T-helper 17 cell (primary cell): ENCODE results near the gene MITD1. TPM values are rescaled to one million over a fixed set of nuclear protein-coding genes. Genes with fewer than 3 reads are reported as not detected.
"Not testable (repeated sequence)": the region's sequence is repeated elsewhere in the genome, so short reads cannot be mapped to it uniquely, and the experiment has no call there.

Experiments used
- ATAC-seq: fragments of 150-1000 bp; cut with Tn5 transposase; 2 replicates; pipeline ENCODE4 v1.10.0; 2021; ENCODE audit warnings: mild to moderate bottlenecking, moderate library complexity
- DNase-seq, 3 donors: peaks; one replicate each; pipeline versions ENCODE4 v3.0.0 to v3.0.0-alpha.2; 2020 to 2021
- H3K9me3 ChIP-seq: one replicate; pipeline ENCODE4 v1.7.0; 2013; ENCODE audit warnings: low read length, mild to moderate bottlenecking; ENCODE audit not compliant: control insufficient read depth, poor library complexity, severe bottlenecking
- H3K27ac Mint-ChIP-seq: one replicate; pipeline ENCODE4 v1.8.0; 2022; ENCODE audit warnings: mild to moderate bottlenecking, moderate library complexity, mixed read lengths
- H3K27me3 Mint-ChIP-seq: one replicate; pipeline ENCODE4 v1.8.0; 2022; ENCODE audit warnings: mixed read lengths
- H3K36me3 Mint-ChIP-seq: one replicate; pipeline ENCODE4 v1.8.0; 2022; ENCODE audit warnings: low read depth, mixed read lengths
- H3K4me1 Mint-ChIP-seq: one replicate; pipeline ENCODE4 v1.8.0; 2022; ENCODE audit warnings: mild to moderate bottlenecking, mixed read lengths
- H3K4me3 Mint-ChIP-seq: one replicate; pipeline ENCODE4 v1.8.0; 2022; ENCODE audit warnings: mild to moderate bottlenecking, moderate library complexity, mixed read lengths
- total RNA-seq, 4 donors: library from RNA in 2 of 4; stranded (reverse) in 2 of 4; gene quantifications; one replicate each; pipeline ENCODE4 v1.2.3 and lab custom pipeline; 2022 to 2026

The MITD1 gene
- total RNA-seq (10 to 100 TPM; 24.5 to 26.4 TPM), total RNA-seq (lab: John Stamatoyannopoulos, UW) (23.9 to 65.1 reads per million in 2 donors)

DNA sequence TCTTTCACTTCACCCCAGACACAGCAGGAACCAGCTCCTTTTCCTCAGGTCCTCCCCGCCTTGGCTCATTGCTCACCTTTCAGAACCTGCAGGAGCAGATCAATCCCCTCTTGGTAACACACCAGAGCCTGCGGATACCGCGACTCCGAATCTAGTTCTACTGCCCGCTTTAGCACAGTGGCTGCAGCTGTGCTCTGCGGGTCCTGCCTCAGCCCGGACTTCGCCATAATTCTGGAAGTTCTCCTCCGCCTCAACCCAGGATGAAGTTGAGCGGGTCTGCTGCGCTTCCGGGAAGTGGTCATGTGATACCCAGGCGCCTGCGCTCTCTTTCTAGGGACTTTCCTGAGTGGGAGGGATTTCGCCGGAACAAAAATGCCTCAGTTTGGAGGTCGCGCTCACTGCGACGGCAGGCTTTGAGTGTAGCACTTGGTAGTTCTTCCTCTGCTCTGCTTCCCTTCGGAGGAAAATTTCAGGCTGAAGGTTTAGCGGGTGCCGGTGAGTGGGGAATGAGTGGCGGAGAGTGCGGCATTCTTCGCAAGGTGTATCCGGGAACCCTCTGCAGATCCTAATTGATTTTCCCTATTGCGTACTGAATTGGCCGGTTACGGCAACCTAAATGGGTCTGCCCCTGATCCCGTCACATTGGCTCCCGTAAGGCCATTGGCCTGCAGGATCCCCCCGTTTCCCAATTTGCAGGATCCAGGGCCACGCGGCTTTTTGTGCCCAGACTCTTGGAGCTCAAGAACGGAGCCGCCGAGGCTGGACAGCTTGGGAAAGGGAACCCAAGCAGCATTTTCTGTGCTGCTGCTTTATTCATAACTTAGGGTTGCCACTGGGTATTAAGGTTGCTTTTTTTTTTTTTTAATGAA is at the start of gene MITD1, which contains the start of gene MRPL30:
TSS of gene MITD1 (minus strand) at position 304 of the 869 bp plus-strand sequence. CDS start at position 227, 77 bp downstream.
TSS of gene MRPL30 (plus strand) at position 430 of the 869 bp plus-strand sequence. CDS start 5,020 bp downstream, outside the sequence.
- DNase-seq (peak; percentile 75 to 85 (median 83)), ATAC-seq (peak; percentile 96)
- Mint-ChIP-seq H3K27me3 (no peaks in the 10 kb centered on the region), H3K4me3 (peak within 1 kb of the TSS; percentile 100), H3K4me1 (peaks cover 41% of the 10 kb centered on the region), H3K36me3 (peaks cover 7% of the 10 kb centered on the region), H3K27ac (peak within 1 kb of the TSS; percentile 100)
- H3K9me3 ChIP-seq, result no peaks in the 10 kb centered on the region

DNA sequence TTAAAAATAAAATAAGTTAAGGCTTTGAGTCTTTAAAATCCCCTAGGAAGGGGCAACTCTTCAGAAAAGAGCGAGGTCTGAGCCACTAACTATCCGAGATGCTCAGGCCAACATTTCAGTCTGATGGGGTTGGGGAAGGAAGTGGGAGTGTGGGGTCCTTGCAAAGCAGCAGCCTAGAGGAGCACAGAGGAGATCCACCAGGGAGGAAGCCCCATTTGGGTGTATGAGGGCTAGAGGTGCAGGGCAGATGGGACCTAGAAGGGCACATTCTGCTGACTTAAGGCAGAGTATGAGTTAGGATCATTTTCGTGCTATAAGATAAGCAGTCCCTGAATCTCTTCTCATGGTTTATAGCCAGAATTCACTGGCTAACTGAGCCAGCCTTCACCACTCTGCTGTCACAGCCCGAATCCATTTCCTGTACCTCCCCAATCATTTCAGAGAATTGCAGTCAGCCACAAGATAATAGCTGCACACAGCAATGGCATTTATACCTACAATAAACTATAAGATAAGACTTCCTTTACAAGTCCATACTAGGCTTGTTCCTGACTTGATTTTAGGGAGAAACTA is 37.2 kb upstream of the MITD1 start:
- H3K27ac Mint-ChIP-seq, result no peak overlapping the region
- H3K27me3 Mint-ChIP-seq, result no peaks in the 10 kb centered on the region
- H3K4me3 Mint-ChIP-seq, result no peak overlapping the region
- H3K4me1 Mint-ChIP-seq, result no peaks in the 10 kb centered on the region
- H3K36me3 Mint-ChIP-seq, result peaks cover 7% of the 10 kb centered on the region
- no peak for DNase-seq
- ATAC-seq, result no peak
- H3K9me3 ChIP-seq, result no peaks in the 10 kb centered on the region

DNA sequence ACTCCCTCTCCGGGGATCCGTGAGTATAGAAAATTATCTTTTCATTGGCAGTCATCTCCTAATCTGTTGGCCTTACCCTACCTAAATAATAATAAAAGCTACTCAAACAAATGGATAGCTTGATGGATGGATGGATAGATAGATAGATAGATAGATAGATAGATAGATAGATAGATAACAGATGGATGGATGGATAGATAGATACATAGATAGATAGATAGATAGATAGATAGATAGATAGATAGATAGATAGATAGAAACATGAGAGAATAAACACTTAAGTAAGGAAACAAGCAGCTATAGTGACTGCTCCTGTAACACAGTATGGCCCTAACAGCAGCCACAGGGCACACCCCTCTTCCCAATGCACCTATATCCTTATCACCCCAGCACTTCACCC is 35.2 kb upstream of the MITD1 start:
- DNase-seq (no peak), ATAC-seq (no peak)
- Mint-ChIP-seq H3K27me3 (no peaks in the 10 kb centered on the region), H3K27ac (no peak overlapping the region), H3K36me3 (peaks cover 6% of the 10 kb centered on the region), H3K4me3 (no peak overlapping the region), H3K4me1 (no peaks in the 10 kb centered on the region)
- H3K9me3 ChIP-seq, result no peaks in the 10 kb centered on the region

DNA sequence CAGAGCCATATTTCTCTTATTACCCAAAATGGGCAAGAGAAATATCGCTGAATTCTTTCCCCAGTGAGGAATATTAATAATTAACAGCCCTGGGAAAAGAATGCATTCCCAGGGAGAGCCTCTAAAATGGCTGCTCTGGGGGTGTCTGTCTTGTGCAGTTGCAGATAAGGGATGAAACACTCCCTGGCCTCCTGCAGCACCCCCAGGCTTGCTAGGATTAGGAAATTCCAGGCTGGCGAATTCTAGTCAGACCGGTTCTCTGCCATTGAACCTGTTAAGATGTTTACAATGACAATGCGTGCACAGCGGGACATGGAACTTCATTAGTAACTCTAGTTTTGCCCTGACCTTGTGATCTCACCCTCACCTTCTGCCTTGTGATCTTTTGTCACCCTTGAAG is 24.6 kb upstream of the MITD1 start:
- DNase-seq, result no peak
- no peak for ATAC-seq
- H3K27ac Mint-ChIP-seq, result no peak overlapping the region
- H3K27me3 Mint-ChIP-seq, result no peaks in the 10 kb centered on the region
- H3K4me1 Mint-ChIP-seq, result peaks cover 6% of the 10 kb centered on the region
- H3K9me3 ChIP-seq, result no peaks in the 10 kb centered on the region
- H3K4me3 Mint-ChIP-seq, result no peak overlapping the region
- H3K36me3 Mint-ChIP-seq, result peaks cover 6% of the 10 kb centered on the region

DNA sequence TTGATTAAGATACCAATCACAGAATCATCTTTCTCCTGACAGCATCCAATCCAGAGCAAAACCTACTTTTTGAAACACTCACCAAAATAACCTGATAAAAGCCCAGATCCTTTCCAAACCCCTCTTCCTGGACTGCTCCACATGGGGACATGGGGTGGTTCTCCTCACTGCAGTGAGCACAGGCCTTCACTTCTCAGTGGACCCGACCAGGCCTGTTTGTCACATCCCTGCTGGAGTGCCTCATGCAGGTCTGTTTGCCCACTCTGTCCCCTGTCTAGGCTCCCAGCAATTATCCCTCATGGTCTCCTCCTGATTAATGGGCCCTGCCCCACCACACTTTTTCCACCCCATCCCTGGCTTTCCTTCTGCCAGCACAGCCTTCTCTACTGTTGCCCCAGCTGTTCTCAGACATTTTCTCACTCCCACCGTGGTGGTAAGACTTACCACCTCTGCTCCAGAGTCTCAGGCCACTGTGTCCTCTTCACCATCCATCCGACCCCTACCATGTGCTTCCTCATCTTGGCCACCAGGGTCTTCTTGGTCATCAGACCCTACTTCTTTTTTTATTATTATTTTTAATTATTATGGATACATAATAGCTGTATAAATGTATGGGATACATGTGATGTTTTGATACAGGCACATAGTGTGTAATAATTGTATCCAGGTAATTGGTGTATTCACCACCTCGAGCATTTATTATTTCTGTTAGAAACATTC is 21.3 kb upstream of the MITD1 start:
- H3K9me3 ChIP-seq, result no peaks in the 10 kb centered on the region
- Mint-ChIP-seq H3K4me3 (no peak overlapping the region), H3K36me3 (peaks cover 2% of the 10 kb centered on the region), H3K27ac (peak overlapping the region; percentile 10), H3K4me1 (peaks cover 8% of the 10 kb centered on the region), H3K27me3 (no peaks in the 10 kb centered on the region)
- DNase-seq, result no peak
- ATAC-seq, result no peak

DNA sequence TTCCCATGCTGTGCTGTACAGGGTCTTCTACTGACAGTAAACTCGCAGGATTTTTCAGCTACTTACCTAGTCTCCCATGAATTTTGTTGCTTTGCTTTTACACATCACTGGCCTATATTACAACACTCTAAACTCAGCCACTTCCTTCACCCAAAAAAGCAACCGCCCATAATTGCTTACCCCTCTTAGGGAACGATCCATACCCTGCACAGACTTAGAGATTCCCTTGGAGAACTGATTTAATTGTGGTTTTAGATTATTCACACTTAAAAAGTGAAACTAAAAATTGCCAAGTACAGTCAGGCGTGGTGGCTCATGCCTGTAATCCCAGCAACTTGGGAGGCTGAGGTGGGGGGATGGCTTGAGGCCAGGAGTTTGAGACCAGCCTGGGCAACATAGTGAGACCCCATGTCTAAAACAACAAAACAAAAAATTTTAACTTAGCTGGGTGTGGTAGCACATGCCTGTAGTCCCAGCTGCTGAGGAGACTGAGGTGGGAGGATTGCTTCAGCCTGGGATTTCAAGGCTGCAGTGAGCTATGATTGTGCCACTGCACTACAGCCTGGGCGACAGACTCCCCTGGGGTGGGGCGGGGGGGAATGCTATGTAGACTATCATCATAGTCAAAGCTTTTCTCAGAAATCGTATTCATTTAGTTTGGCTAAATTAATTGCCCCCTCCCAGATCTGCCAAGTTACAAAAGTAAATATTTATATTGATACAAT is 19.4 kb upstream of the MITD1 start:
- DNase-seq (no peak), ATAC-seq (no peak)
- Mint-ChIP-seq H3K36me3 (peaks cover 2% of the 10 kb centered on the region), H3K27ac (peak overlapping the region; percentile 71), H3K27me3 (no peaks in the 10 kb centered on the region), H3K4me1 (peaks cover 8% of the 10 kb centered on the region), H3K4me3 (no peak overlapping the region)
- H3K9me3 ChIP-seq, result no peaks in the 10 kb centered on the region

DNA sequence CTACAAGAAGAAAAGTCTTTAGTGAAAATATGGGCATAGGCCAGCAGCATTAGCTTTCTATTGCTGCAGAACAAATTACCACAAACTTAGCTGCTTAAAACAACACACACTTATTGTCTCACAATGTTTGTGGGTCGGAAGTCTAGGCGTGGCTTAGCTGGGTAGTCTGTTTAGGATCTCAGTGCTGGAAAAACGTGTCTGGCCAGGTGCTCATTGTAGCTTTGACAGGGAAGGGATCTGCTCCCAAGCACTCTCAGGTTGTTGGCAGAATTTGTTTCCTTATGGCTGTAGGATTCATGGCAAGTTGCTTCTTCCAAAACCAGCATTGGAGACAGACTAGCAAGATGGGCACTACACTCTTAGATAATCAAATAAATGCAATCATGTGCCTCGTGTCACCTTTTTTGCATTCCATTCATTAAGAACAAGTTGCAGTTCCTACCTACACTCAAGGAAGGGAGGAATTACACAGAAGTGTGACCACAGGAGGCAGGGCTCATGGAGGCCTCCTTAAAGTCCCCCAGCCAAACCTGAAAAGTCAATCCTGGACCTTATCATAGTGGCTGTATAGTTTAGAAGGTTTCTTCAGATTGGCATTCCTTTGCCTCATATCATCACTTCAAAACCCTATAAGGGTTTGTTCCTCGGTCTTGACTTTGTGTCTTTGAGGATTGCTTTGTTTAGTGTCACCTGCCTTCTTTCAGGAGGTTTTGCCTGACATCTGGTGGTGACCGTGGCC is 17.4 kb upstream of the MITD1 start:
- Mint-ChIP-seq H3K27me3 (no peaks in the 10 kb centered on the region), H3K4me1 (peaks cover 8% of the 10 kb centered on the region), H3K36me3 (peaks cover 2% of the 10 kb centered on the region), H3K27ac (no peak overlapping the region), H3K4me3 (no peak overlapping the region)
- DNase-seq (no peak), ATAC-seq (no peak)
- no peaks in the 10 kb centered on the region for H3K9me3 ChIP-seq

DNA sequence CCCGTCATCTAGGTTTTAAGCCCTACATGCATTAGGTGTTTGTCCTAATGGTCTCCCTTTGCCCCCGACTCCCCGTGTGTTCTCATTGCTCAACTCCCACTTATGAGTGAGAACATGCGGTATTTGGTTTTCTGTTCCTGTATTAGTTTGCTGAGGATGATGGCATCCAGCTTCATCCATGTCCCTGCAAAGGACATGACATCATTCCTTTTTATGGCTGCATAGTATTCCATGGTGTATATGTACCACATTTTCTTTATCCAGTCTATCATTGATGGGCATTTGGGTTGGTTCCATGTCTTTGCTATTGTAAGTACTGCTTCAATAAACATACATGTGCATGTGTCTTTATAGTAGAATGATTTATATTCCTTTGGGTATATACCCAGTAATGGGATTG is 11.5 kb upstream of the MITD1 start:
- not testable (repeated sequence) for H3K27me3 Mint-ChIP-seq, H3K36me3 Mint-ChIP-seq, ATAC-seq, DNase-seq, H3K9me3 ChIP-seq, H3K27ac Mint-ChIP-seq, H3K4me3 Mint-ChIP-seq
- H3K4me1 Mint-ChIP-seq, result peaks cover 10% of the 10 kb centered on the region

DNA sequence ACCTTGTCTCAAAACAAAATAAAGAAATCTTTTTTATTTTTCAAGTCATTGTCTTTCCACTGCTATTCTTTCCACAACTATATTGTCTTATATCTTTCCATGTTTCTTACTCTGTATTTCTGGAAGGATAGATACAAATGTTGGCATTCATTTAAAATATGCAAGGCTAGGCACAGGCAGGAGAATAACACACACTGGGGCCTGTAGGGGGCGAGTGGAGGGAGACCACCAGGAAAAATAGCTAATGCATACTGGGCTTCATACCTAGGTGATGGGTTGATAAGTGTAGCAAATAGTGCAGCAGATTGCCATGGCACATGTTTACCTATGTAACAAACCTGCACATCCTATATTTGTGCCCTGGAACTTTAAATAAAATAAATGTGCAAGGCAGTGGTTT is 9.7 kb upstream of the MITD1 start:
- no peak for DNase-seq
- Mint-ChIP-seq H3K27ac (peak overlapping the region; percentile 47), H3K4me3 (no peak overlapping the region), H3K27me3 (no peaks in the 10 kb centered on the region), H3K36me3 (peaks cover 6% of the 10 kb centered on the region), H3K4me1 (peaks cover 10% of the 10 kb centered on the region)
- no peaks in the 10 kb centered on the region for H3K9me3 ChIP-seq
- no peak for ATAC-seq

DNA sequence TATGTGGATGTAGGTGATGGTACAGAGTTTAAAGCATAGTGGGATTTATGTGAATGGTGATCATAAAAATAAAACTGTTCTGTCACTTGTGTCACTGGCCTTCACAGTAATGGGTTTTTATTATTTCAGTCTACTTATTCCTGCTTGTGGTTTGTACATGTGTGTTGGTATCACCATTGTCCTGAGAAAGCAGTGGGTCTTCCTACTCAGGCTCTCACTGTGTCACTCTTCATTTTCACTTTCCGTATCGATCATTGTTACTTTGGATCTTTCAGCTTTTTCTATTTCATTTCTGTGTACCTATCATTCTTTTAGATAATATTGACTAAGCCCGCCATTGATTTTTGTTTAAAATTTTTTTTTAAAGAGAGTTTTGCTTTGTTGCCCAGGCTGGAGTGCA is 7.5 kb upstream of the MITD1 start:
- peaks cover 17% of the 10 kb centered on the region for H3K4me1 Mint-ChIP-seq
- H3K4me3 Mint-ChIP-seq, result no peak overlapping the region
- ATAC-seq (no peak), DNase-seq (no peak)
- no peaks in the 10 kb centered on the region for H3K9me3 ChIP-seq
- no peaks in the 10 kb centered on the region for H3K27me3 Mint-ChIP-seq
- H3K27ac Mint-ChIP-seq, result peak overlapping the region; percentile 70
- peaks cover 6% of the 10 kb centered on the region for H3K36me3 Mint-ChIP-seq

DNA sequence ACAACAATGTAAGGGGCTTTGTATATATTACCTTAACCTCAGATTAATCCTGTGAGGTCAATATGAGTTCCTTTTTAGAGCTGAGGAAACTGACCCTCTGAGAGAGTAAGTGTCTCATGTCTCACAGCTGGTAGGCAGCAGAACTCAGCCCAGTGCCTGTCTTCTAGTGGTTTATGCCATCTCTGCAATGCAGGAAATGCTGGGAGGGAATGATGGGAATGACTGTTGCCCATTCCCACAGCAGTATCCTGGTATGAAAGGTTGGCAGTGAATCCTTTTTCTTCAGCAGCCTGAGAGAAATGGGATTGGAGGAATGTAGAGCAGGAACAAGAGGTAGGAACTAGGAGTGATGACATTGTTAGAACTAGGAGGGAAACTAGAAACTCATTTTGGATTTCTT is 6.2 kb upstream of the MITD1 start:
- H3K27ac Mint-ChIP-seq, result no peak overlapping the region
- ATAC-seq, result no peak
- H3K4me3 Mint-ChIP-seq, result no peak overlapping the region
- H3K9me3 ChIP-seq, result no peaks in the 10 kb centered on the region
- DNase-seq, result no peak
- peaks cover 6% of the 10 kb centered on the region for H3K36me3 Mint-ChIP-seq
- no peaks in the 10 kb centered on the region for H3K27me3 Mint-ChIP-seq
- H3K4me1 Mint-ChIP-seq, result peaks cover 23% of the 10 kb centered on the region

DNA sequence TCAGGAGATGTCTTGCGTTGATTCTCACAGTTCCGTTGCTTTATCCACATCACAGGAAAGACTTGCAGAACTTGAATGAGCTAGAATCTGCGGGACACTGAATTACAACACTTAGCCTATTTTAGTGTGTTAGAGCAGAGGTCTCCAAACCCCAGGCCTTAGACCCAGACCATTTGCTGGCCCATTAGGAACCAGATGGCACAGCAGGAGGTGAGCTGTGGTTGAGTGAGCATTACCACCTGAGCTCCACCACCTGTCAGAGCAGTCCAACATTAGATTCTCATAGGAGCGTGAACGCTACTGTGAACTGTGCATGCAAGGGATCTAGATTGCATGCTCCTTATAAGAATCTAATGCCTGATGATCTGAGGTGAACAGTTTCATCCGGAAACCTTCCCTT is 4.0 kb upstream of the MITD1 start:
- peaks cover 5% of the 10 kb centered on the region for H3K36me3 Mint-ChIP-seq
- H3K27ac Mint-ChIP-seq, result peak overlapping the region; percentile 16
- ATAC-seq (no peak), DNase-seq (no peak)
- H3K9me3 ChIP-seq, result no peaks in the 10 kb centered on the region
- no peaks in the 10 kb centered on the region for H3K27me3 Mint-ChIP-seq
- peaks cover 27% of the 10 kb centered on the region for H3K4me1 Mint-ChIP-seq
- H3K4me3 Mint-ChIP-seq, result no peak overlapping the region
